Hindlimb muscle (tissue), 1 donor: ENCODE measurements around the gene OR51A2. TPM values are rescaled to one million over a fixed set of nuclear protein-coding genes. Genes with fewer than 3 reads are reported as not detected.
"Not testable (repeated sequence)": the region's sequence is repeated elsewhere in the genome, so short reads cannot be mapped to it uniquely, and the experiment has no call there.

Experiments
- DNase-seq: peaks from one replicate; pipeline ENCODE4 v3.0.0-alpha.2; 2013
- polyA plus RNA-seq: library from polyadenylated mRNA; unstranded; fragments of 120-200 nt; gene quantifications from one replicate; pipeline ENCODE4 v1.2.1, GENCODE V29; 2013; ENCODE audit not compliant: insufficient read length

OR51A2 gene, protein sequence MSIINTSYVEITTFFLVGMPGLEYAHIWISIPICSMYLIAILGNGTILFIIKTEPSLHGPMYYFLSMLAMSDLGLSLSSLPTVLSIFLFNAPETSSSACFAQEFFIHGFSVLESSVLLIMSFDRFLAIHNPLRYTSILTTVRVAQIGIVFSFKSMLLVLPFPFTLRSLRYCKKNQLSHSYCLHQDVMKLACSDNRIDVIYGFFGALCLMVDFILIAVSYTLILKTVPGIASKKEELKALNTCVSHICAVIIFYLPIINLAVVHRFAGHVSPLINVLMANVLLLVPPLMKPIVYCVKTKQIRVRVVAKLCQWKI
- polyA plus RNA-seq, result not detected

DNA sequence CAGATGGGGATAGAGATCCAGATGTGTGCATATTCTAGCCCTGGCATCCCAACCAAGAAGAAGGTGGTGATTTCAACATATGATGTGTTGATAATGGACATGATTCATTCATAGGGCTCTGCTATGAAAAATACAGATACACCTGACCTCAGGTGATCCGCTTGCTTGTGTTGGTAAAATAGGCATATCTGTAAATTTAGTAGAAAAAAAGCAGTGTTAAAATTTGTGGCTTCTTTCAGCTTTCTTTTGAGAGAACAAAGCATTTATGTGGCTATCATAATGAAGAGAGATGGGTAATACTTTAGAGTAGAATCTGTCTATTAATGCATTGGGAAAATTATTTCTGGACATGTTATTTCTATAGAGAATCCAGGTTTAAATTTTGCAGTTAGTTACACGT lies at the start of gene OR51A2:
Gene OR51A2 (minus strand): TSS at position 101 of the 400 bp plus-strand sequence. CDS start 0 bp downstream, at position 101.
- DNase-seq, result not testable (repeated sequence)

DNA sequence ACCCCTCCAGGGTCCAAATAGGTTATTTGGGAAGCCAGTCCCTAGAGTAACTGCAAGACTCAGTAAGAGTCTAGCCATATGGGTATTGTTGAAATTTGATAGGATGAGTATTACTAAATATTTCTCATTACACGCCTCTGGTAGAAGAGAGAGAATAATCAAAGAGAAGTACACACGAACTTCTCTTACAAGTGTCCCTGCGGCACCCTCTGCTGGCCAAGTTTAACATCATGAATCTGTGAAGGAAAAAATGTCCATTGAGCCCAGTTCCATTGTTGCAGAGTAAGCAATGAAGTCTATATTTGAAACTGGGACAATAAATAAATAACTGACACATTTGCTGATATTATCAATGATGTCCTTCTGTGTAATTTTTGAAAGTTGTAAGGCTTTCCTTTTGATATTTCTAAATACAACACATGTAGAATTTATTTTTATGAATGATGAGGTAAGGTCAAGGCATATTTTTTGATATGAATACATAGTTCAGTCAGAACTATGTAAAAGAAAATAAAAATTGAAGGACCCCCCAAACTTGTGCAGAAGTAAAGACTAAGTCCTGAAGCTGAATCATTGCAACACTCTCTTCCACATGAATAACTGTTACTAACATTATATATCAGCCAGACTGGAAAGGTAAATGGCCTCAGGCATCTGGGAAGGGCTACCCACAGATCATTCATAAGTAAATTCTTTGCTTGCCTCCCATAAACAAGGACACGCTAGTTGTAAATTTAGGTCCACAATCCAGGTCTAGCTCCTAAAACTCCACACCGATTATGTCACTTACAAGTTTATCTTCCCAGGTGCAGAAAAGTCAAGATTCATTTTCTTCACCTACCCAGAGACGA lies 49.1 kb upstream of the OR51A2 start:
- peak; percentile 49 for DNase-seq

- no peak for DNase-seq
Measured at GRCh38 chr11:4994551-4994950, 39.0 kb upstream of the OR51A2 start, which contains the start of gene OR51L1. TSS of gene OR51L1 (plus strand) at chr11:4994851. CDS start at chr11:4998983, 4,132 bp downstream.

GRCh38 chr11:4991060-4991459 lies 35.5 kb upstream of the OR51A2 start:
- DNase-seq, result no peak

DNA sequence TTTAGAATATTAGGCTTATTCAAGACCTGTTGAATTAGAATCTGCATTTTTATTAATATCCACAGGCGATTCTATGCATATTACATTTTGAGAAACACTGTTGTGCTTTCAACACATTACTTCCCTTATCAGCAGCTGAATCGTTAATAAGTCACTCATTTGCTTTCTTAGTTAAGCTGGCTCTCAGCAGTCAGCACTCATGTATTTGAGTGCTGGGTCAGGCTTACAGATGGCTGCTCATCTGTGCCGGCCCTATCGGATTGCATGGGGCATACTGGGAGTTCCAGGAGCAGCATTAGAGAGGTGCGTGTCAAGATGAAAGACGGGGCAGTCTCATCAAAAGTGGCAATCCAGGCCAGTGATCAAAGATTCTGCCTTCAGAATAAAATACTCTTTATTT lies 28.3 kb upstream of the OR51A2 start:
- no peak for DNase-seq

DNA sequence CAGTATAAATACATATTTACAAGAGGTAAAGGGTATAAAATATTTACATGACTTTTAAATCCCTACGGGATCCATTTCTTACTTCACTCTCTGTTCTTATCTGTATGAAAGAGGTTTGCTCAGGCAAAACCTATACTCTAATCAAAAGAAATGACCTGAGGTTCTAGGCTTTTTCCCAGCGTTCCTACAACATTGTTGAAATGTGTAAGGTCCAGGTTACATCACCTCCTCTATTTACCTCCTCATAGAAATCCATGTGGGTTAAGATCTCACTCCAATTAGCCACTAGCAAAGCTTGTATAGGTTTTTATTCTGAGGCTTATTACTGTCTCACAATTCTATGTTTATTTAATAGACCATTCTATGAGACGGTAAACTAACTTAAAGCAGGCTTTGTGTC lies 27.2 kb upstream of the OR51A2 start:
- DNase-seq, result no peak

- DNase-seq, result peak; percentile 15
Measured at GRCh38 chr11:4979036-4979435, 23.5 kb upstream of the OR51A2 start.

GRCh38 chr11:4975436-4975835 lies 19.9 kb upstream of the OR51A2 start:
- no peak for DNase-seq

DNA sequence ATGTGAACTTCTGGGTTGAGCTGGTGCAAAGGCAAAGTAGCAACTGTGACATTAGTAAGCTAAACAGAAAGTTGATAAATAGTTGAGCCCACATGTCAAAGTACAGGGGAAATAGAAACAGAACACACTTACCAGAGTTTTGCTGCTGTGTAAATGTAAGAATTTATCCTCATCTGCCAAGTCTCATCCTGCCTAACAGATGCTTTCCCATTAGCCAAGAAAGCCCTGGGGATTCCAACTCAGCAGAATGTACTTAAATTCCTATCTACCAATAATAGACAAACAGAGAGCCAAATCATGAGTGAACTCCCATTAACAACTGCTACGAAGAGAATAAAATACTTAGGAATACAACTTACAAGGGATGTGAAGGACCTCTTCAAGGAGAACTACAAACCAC lies 7.3 kb upstream of the OR51A2 start:
- peak; percentile 40 for DNase-seq

- DNase-seq, result no peak
Measured at GRCh38 chr11:4960877-4961276, 5.4 kb upstream of the OR51A2 start.

DNA sequence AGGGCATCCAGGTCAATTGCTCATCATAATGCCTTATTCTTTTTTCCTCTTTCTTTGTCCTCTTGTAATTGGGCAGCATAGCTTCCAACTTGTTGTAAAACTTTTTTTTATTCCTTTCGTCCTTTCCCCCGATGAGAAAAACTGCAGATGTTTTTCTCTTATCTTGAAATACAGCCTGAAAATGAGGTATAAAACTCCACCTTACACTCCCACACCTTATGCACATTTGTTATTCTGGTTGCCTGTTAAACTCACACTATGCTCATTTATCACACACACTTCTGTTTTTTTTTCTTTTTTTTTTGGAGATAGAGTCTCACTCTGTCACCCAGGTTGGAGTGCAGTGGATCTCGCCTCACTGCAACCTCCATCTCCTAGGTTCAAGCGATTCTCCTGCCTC lies 1.9 kb upstream of the OR51A2 start:
- DNase-seq, result no peak

DNA sequence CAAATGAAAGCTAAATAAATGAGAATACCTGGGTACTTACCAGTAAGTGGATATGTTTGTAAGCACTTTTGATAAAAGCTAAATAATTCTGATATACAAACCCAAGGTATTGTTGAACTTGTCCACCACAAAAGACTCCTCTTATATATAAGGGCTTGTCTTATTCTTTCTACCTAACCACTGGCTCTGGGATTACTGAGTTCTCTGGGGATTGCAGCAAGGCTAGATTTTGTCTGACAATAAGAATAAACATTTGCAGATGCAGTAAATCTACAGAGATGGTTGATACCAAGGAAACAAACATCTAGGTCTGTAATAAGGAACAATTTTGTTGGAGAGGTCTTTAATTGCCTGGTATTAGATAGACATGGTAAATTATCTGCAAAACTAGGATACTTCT lies 8.0 kb downstream of the OR51A2 start, which contains the start of gene OR51A4:
Gene OR51A4 (minus strand): TSS at position 101 of the 400 bp plus-strand sequence. CDS start 505 bp downstream, outside the sequence.
- DNase-seq, result no peak

GRCh38 chr11:4936745-4937144 lies 18.8 kb downstream of the OR51A2 start:
- DNase-seq, result no peak

- DNase-seq, result no peak
Measured at GRCh38 chr11:4932751-4933150, 22.8 kb downstream of the OR51A2 start.

GRCh38 chr11:4926608-4927007 lies 28.9 kb downstream of the OR51A2 start:
- no peak for DNase-seq

- DNase-seq, result no peak
Measured at GRCh38 chr11:4924239-4924638, 31.3 kb downstream of the OR51A2 start, which contains the start of gene OR51G1. TSS of gene OR51G1 (minus strand) at chr11:4924339. CDS start at chr11:4924339, 0 bp downstream.

DNA sequence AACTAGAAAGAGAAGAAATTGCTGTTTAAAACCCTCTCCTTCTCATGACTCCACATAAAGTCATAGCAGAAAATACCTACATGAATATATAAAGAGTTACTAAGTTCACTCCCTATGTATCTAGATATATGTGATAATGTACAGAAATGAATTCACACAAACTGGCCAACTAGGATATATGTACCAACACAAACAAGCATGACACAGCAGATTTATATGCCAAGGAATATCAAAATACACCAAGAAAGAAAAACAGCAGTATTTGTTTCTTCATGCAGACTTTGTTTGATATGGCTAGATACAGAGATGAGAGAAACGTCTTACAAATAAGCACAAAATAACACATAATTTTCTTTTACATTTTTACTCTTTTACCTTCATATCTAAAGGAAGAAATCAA lies 33.2 kb downstream of the OR51A2 start:
- DNase-seq, result no peak

DNA sequence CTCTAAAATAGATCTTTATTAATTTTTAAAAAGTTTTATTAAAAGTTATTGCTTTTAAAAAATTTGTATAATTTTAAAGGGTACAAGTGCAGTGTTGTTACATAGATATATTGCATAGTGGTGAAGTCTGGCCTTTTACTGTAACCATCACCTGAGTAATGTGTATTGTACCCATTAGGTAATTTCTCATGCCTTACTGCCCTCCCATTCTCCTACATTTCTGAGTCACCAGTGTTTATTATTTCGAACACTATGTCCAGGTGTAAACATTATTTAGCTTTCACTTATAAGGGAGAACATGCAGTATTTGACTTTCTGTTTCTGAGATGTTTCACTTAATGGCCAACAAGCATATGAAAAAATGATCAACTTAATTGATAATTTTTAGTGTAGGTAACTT lies 33.7 kb downstream of the OR51A2 start:
- no peak for DNase-seq

DNA sequence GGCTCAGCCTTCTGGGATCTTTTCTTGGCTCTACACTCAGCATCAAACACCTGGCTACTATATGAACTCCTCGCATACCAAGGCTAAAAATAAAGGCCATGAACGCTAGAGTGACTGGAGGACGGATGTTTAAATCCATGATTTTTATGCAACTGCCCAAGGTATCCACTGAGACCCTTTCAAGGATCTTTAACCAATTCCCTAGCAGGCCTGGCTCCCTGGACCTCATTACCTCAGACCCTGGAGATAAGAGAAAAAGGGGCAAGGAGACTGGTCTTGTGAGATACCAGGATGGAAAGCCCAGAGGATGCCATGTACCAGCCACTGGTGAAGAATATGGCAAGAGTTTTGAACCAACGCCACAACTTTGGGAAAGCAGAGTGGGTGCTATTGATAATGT lies 36.3 kb downstream of the OR51A2 start, which contains the start of gene OR51G2:
Gene OR51G2 (minus strand): TSS at position 101 of the 400 bp plus-strand sequence. CDS start 3,687 bp downstream, outside the sequence.
- DNase-seq, result no peak

- DNase-seq, result no peak
Measured at GRCh38 chr11:4916581-4916980, 38.9 kb downstream of the OR51A2 start.
